Endothelial cell of umbilical vein (primary cell): ENCODE data around the gene CGRRF1. TPM values are rescaled to one million over a fixed set of nuclear protein-coding genes. Genes with fewer than 3 reads are reported as not detected.

Experiments
- BruUV-seq: library from RNA; stranded (reverse); fragments of 400-500 nt; replicated peaks from 2 replicates; lab custom pipeline; 2021; lab: Mats Ljungman, UMichigan
- CTCF ChIA-PET: fragments of 300-600, 350-600 bp; sonication (Branson Sonifier 250); formaldehyde crosslinking; loops from one replicate; lab custom pipeline; 2021; ENCODE audit warnings: antibody characterized with exemption, inconsistent platforms; lab: Charles Lee
- POLR2A ChIA-PET: fragments of 300-600, 350-600 bp; sonication (Branson Sonifier 250); formaldehyde crosslinking; loops from one replicate; lab custom pipeline; 2021; ENCODE audit warnings: antibody characterized with exemption, inconsistent platforms; lab: Charles Lee
- DNase-seq: peaks from one replicate; pipeline ENCODE4 v3.0.0-alpha.2; 2011; ENCODE audit warnings: low read depth, low spot score
- FAIRE-seq: peaks from 2 replicates; lab custom pipeline; 2011; peaks lifted over from hg19 to GRCh38; lab: Jason Lieb, UNC
- H2AFZ ChIP-seq: 2 replicates; pipeline ENCODE4 v1.6.0; 2012; ENCODE audit warnings: low read depth, low read length, control low read depth, inconsistent platforms
- H3K27ac ChIP-seq: 2 replicates; pipeline ENCODE4 v1.5.1; 2011; ENCODE audit warnings: low read depth, mild to moderate bottlenecking, control low read depth, low read length, moderate library complexity; ENCODE audit not compliant: insufficient read depth
- H3K27me3 ChIP-seq, 2 experiments: 2 replicates each; pipeline versions ENCODE4 v1.6.0 to v1.6.1; 2011; ENCODE audit warnings: low read length in 2 of 2, mixed read lengths in 1 of 2; ENCODE audit not compliant: control insufficient read depth in 2 of 2, insufficient read depth in 2 of 2
- H3K36me3 ChIP-seq, 2 experiments: 2 replicates in 1 of 2; 3 replicates in 1 of 2; pipeline ENCODE4 v1.5.1; 2011; ENCODE audit warnings: low read length in 2 of 2, mild to moderate bottlenecking in 1 of 2, moderate library complexity in 1 of 2; ENCODE audit not compliant: control insufficient read depth in 2 of 2, insufficient read depth in 2 of 2; ENCODE audit errors: extremely low read depth in 1 of 2
- H3K4me1 ChIP-seq: 3 replicates; pipeline ENCODE4 v1.5.1; 2011; ENCODE audit warnings: mild to moderate bottlenecking, low read length; ENCODE audit not compliant: control insufficient read depth, insufficient read depth; ENCODE audit errors: extremely low read depth
- H3K4me2 ChIP-seq: 2 replicates; pipeline ENCODE4 v1.6.1; 2011; ENCODE audit warnings: low read length, control low read depth, mixed read lengths; ENCODE audit not compliant: insufficient read depth
- H3K4me3 ChIP-seq, 3 experiments: fragments of 200-600 bp in 1 of 3; sonication (generic), shearing (Covaris generic) in 1 of 3; replicated peaks in 1 of 3; 2 replicates each; pipeline ENCODE4 v1.5.1; 2011 to 2016; ENCODE audit warnings: control low read depth in 3 of 3, low read length in 3 of 3, mild to moderate bottlenecking in 2 of 3, inconsistent platforms in 1 of 3, low read depth in 1 of 3, moderate library complexity in 1 of 3; ENCODE audit not compliant: insufficient read depth in 1 of 3
- H3K79me2 ChIP-seq: 2 replicates; pipeline ENCODE4 v1.6.0; 2012; ENCODE audit warnings: low read length, inconsistent platforms; ENCODE audit not compliant: control insufficient read depth, insufficient read depth
- H3K9ac ChIP-seq: replicated peaks from 2 replicates; pipeline ENCODE3; 2011; ENCODE audit warnings: low read length, control low read depth; ENCODE audit not compliant: insufficient read depth; ENCODE audit errors: extremely low read depth
- H3K9me1 ChIP-seq: replicated peaks from 3 replicates; pipeline ENCODE4 v1.6.0; 2011; ENCODE audit warnings: mild to moderate bottlenecking, low read length; ENCODE audit not compliant: control insufficient read depth, insufficient read depth; ENCODE audit errors: extremely low read depth
- H3K9me3 ChIP-seq: replicated peaks from 2 replicates; pipeline ENCODE4 v1.5.1; 2012; ENCODE audit warnings: low read length, inconsistent platforms; ENCODE audit not compliant: control insufficient read depth, insufficient read depth
- H4K20me1 ChIP-seq: replicated peaks from 2 replicates; pipeline ENCODE3; 2011; ENCODE audit warnings: mild to moderate bottlenecking, low read length; ENCODE audit not compliant: control insufficient read depth, insufficient read depth; ENCODE audit errors: extremely low read depth
- CTCF ChIP-seq, 2 donors: IDR thresholded peaks; 1 replicate in 1 of 2; 2 replicates in 1 of 2; pipeline ENCODE4 v1.5.1; 2011; ENCODE audit warnings: low read length in 2 of 2, mild to moderate bottlenecking in 2 of 2, moderate library complexity in 2 of 2, control low read depth in 1 of 2, inconsistent platforms in 1 of 2, low read depth in 1 of 2; ENCODE audit not compliant: insufficient read depth in 1 of 2; ENCODE audit errors: extremely low read depth in 1 of 2
- EZH2 ChIP-seq: IDR thresholded peaks from 2 replicates; pipeline ENCODE4 v1.6.1; 2012; ENCODE audit warnings: borderline replicate concordance, low read depth, mild to moderate bottlenecking, moderate library complexity, low read length, inconsistent platforms; ENCODE audit not compliant: severe bottlenecking
- FOS ChIP-seq: IDR thresholded peaks from 2 replicates; pipeline ENCODE4 v1.6.1; 2011; ENCODE audit warnings: mild to moderate bottlenecking, low read length, moderate library complexity, borderline replicate concordance; ENCODE audit not compliant: insufficient read depth
- GATA2 ChIP-seq: IDR thresholded peaks from 2 replicates; pipeline ENCODE4 v1.7.0; 2011; ENCODE audit warnings: low read depth, mild to moderate bottlenecking, moderate library complexity, mixed read lengths, low read length; ENCODE audit not compliant: insufficient read length, insufficient read depth
- JUN ChIP-seq: IDR thresholded peaks from 2 replicates; pipeline ENCODE4 v1.6.1; 2011; ENCODE audit warnings: borderline replicate concordance, low read depth; ENCODE audit not compliant: insufficient read length, insufficient read depth
- MAX ChIP-seq: IDR thresholded peaks from 2 replicates; pipeline ENCODE4 v1.6.1; 2011; ENCODE audit not compliant: insufficient read depth, insufficient read length
- MYC ChIP-seq: IDR thresholded peaks from one replicate; pipeline ENCODE4 v1.6.1; 2011; ENCODE audit warnings: mild to moderate bottlenecking, low read depth, low read length
- POLR2A ChIP-seq: IDR thresholded peaks from 2 replicates; pipeline ENCODE4 v1.6.1; 2012; ENCODE audit warnings: low read depth, mild to moderate bottlenecking, control low read depth, low read length
- POLR2AphosphoS5 ChIP-seq: IDR thresholded peaks from 2 replicates; pipeline ENCODE4 v1.6.1; 2012; ENCODE audit warnings: low read depth, mild to moderate bottlenecking, control low read depth, low read length, moderate library complexity; ENCODE audit not compliant: insufficient read depth
- dilution Hi-C: fragments of 300-500 bp; cut with MboI; formaldehyde crosslinking; loops from one replicate; pipeline ENCODE4 v1.15.0; 2019; ENCODE audit warnings: low sequenced_read_pairs; ENCODE audit not compliant: extremely low pct_ligation_motif_present
- intact Hi-C: fragments of 100-400 bp; cut with micrococcal nuclease; formaldehyde crosslinking; loops from one replicate; pipeline ENCODE4 v1.10.0; 2022
- polyA plus RNA-seq, 4 experiments: library from polyadenylated mRNA; depleted of rRNA in 3 of 4; stranded (reverse) in 3 of 4; unstranded in 1 of 4; fragments of >200 nt; gene quantifications; 2 replicates each; pipeline versions ENCODE4 v1.2.1 to v1.2.3, GENCODE V29; 2011 to 2012; ENCODE audit warnings: missing spikeins in 1 of 4
- total RNA-seq: library from RNA; stranded (reverse); gene quantifications from 2 replicates; pipeline ENCODE4 v1.2.3, GENCODE V29; 2021

Gene CGRRF1
- total and polyA plus RNA-seq, 2 donors (not counting 3 experiments of a cell fraction or from before 2014, with no cell fraction given), result 6.6 to 15.7 TPM

GRCh38 chr14:54548491-54548890, 38.8 kb downstream of the CGRRF1 start:
- Histone ChIP-seq H3K4me2 (no peak overlapping the region), H3K9me1 (no peaks in the 10 kb centered on the region), H3K27ac (no peak overlapping the region), H3K9ac (no peak overlapping the region), H3K4me1 (no peaks in the 10 kb centered on the region), H3K4me3 (no peak overlapping the region), H3K36me3 (no peaks in the 10 kb centered on the region), H3K79me2 (no peaks in the 10 kb centered on the region), H3K9me3 (no peaks in the 10 kb centered on the region), H4K20me1 (no peaks in the 10 kb centered on the region), H3K27me3 (peaks cover 0 to 3% of the 10 kb centered on the region in 2 experiments), H2AFZ (no peak overlapping the region)
- intact Hi-C loops (no loop called here), dilution Hi-C loops (no loop called here)
- ChIA-PET CTCF (interaction anchor here (1.3 kb wide), 1 partner anchor 9 kb away, joined by 6 read pairs; no protein-coding TSS in a partner anchor), POLR2A (interaction anchor here (0.7 kb wide), 1 partner anchor 16 kb away, joined by 3 read pairs; no protein-coding TSS in a partner anchor)
- TF ChIP-seq EZH2, result no peak
- no peak for TF ChIP-seq FOS
- TF ChIP-seq POLR2A, result no peak
- TF ChIP-seq MAX, result no peak
- no peak for TF ChIP-seq MYC
- no peak for TF ChIP-seq GATA2
- TF ChIP-seq JUN, result no peak
- TF ChIP-seq POLR2AphosphoS5, result no peak
- TF ChIP-seq CTCF (IDR thresholded peaks at IDR 0.05; ENCODE audit: extremely low read depth in 1 of 2, insufficient read depth in 1 of 2, low read depth in 1 of 2, low read length in 2 of 2), result no peak
- DNase-seq (no peak), FAIRE-seq (no peak)
- BruUV-seq, result no TSS peak
